Measurements from ENCODE around the gene SPAG16.

Gene SPAG16

DNA sequence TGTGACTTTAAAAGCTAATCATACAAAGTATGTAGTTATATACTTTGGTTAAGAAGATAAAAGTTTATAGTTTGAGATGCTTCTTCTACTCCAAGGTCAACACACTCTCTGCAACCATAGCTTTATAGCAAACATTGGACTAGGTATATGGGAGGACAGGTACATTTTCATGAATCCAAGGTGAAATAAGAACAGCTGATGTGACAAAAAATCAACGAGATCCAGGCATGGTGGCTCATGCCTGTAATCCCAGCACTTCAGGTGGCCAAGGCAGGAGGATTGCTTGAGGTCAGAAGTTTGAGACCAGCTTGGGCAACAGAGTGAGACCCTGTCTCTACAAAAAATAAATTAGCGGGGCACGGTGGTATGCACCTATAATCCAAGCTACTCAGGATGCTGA is 963.3 kb downstream of the SPAG16 start:
- TF ChIP-seq, protein P1, sequence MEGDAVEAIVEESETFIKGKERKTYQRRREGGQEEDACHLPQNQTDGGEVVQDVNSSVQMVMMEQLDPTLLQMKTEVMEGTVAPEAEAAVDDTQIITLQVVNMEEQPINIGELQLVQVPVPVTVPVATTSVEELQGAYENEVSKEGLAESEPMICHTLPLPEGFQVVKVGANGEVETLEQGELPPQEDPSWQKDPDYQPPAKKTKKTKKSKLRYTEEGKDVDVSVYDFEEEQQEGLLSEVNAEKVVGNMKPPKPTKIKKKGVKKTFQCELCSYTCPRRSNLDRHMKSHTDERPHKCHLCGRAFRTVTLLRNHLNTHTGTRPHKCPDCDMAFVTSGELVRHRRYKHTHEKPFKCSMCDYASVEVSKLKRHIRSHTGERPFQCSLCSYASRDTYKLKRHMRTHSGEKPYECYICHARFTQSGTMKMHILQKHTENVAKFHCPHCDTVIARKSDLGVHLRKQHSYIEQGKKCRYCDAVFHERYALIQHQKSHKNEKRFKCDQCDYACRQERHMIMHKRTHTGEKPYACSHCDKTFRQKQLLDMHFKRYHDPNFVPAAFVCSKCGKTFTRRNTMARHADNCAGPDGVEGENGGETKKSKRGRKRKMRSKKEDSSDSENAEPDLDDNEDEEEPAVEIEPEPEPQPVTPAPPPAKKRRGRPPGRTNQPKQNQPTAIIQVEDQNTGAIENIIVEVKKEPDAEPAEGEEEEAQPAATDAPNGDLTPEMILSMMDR (conservative IDR thresholded peaks at IDR 0.05; ENCODE audit: control insufficient read depth, insufficient read depth, low read depth, low read length) = no peak
- DNase-seq (ENCODE audit: low read depth) = no peak
- no peak overlapping the region for H3K4me3 ChIP-seq (ENCODE audit: control insufficient read depth, low read depth, low read length)

DNA sequence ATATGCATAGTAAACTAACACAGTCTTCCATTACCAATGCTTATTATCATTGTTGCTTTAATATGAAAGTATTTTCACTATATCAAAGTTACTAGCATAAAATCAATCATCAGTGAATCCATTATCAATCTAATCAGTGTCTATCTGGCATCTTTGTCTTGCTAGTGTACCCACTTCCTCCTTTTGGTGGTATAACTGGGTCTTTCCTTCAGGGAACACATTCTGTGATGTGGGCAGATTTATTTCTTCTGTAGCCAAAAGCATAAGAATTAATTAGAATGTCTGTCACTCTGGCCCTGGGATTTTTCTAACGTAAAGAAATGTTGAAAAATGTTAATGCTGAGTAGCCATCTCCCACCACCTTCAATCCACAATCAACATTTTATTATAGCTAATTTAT is 970.8 kb downstream of the SPAG16 start:
- H3K4me3 ChIP-seq (ENCODE audit: control insufficient read depth, low read depth, low read length) = no peak overlapping the region
- DNase-seq (ENCODE audit: low read depth) = no peak
- TF ChIP-seq, protein P1 (conservative IDR thresholded peaks at IDR 0.05; ENCODE audit: control insufficient read depth, insufficient read depth, low read depth, low read length) = no peak

DNA sequence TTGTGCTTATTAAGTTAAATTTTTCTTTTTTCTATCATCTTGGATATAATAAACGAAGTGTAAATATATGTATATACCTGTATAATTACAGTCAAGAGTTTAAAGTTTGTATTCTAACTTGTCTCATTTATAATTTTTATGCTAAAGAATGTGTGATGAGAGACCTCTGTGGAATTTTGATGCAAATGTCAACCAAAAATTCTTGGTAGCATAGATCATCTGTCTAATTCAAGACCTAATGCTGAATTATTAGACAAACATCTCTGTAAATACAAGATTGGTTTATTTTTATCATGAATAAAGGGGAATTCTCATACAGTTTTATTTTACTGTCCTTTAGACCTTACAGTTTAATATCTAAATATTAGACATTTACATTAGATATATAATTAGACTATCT is 977.4 kb downstream of the SPAG16 start:
- no peak for DNase-seq (ENCODE audit: low read depth)
- TF ChIP-seq, protein P1 (conservative IDR thresholded peaks at IDR 0.05; ENCODE audit: control insufficient read depth, insufficient read depth, low read depth, low read length) = no peak
- no peak overlapping the region for H3K4me3 ChIP-seq (ENCODE audit: control insufficient read depth, low read depth, low read length)

DNA sequence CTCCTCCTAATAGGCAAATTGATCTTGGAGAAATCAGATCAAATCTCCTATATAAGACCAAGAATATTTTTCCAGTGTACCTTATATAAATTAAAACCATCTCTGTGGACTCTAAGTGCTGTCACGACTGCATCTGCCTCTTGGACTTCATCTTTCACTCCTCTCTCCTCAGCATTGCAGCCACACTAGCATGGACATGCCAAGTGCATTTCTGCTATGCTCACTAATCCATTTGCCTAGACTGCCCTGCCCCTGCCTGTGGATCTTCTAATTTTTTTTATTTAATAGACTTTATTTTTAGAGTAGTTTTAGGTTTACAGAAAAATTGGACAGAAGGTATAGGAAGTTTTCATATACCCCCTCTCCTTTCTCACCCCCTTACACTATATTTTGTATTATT is 979.9 kb downstream of the SPAG16 start:
- TF ChIP-seq, protein P1 (conservative IDR thresholded peaks at IDR 0.05; ENCODE audit: control insufficient read depth, insufficient read depth, low read depth, low read length) = no peak
- no peak for DNase-seq (ENCODE audit: low read depth)
- H3K4me3 ChIP-seq (ENCODE audit: control insufficient read depth, low read depth, low read length) = no peak overlapping the region

DNA sequence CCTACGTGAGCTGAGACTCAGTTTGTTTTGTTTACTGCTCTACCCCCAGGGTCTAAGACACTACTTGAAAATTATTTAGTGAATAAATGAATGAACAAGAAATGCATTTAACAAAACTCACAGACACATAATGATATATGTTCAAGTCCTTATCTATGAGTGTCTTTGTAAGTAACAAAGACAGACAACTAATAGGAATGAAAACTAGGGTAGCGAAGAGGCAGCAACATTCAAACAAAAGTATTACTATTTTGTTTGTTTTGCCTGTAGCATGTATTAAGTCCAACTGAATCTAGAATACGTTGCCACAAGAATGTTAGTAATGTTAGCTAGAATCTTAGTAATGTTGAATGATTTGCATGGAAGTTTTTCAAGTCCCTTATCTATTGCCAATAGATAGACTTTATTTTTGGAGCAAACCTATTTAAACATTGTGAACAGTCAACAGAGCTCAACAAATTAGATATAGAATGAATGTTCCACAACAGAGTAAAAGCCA is 981.8 kb downstream of the SPAG16 start:
- no peak for DNase-seq (ENCODE audit: low read depth)
- H3K4me3 ChIP-seq (ENCODE audit: control insufficient read depth, low read depth, low read length) = no peak overlapping the region
- TF ChIP-seq, protein P1 (conservative IDR thresholded peaks at IDR 0.05; ENCODE audit: control insufficient read depth, insufficient read depth, low read depth, low read length) = no peak

DNA sequence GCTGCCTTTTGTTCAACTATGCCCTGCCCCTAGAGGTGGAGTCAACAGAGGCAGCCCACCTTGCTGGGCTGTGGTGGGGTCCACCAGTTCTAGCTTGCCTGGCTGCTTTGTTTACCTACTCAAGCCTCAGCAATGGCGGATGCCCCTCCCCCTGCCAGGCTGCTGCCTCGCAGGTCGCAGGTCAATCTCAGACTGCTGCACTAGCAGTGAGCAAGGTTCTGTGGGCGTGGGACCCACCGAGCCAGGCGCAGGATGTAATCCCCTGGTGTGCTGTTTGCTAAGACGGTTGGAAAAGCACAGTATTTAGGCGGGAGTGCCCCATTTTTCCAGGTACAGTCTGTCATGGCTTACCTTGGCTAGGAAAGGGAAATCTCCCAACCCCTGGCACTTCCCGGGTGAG is 993.6 kb downstream of the SPAG16 start:
- TF ChIP-seq, protein P1 (conservative IDR thresholded peaks at IDR 0.05; ENCODE audit: control insufficient read depth, insufficient read depth, low read depth, low read length) = no peak
- no peak overlapping the region for H3K4me3 ChIP-seq (ENCODE audit: control insufficient read depth, low read depth, low read length)
- DNase-seq (ENCODE audit: low read depth) = no peak

DNA sequence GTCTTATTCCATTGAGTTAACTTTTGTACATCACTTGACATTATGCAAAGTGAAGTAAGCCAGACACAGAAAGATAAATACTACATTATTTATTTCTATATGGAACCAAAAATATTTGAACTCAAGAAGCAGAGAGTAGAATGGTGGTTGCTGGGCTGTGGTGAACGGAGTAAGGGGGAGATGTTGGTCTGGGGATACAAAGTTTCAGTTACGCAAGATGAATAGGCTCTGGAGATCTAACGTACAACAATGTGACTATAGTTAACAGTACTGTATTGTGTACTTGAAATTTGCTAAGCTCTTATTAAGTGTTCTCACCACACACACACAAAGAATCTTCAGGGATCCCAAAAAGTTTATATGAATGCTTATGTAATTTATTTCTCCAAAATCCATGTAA is 1001.7 kb downstream of the SPAG16 start:
- H3K4me3 ChIP-seq (ENCODE audit: control insufficient read depth, low read depth, low read length) = no peak overlapping the region
- TF ChIP-seq, protein P1 (conservative IDR thresholded peaks at IDR 0.05; ENCODE audit: control insufficient read depth, insufficient read depth, low read depth, low read length) = no peak
- DNase-seq (ENCODE audit: low read depth) = no peak
